Neuronal stem cell (in vitro differentiated cells): Measurements from ENCODE around the gene KRTAP4-6.

Experiments used
- DNase-seq: peaks from one replicate; pipeline ENCODE4 v3.0.0-alpha.2; 2013; ENCODE audit warnings: low spot score
- H2AFZ ChIP-seq: one replicate; pipeline ENCODE4 v1.6.1; 2013; ENCODE audit warnings: mild to moderate bottlenecking, low read length, inconsistent platforms
- H2AK5ac ChIP-seq: 2 replicates; pipeline ENCODE4 v1.6.1; 2013; ENCODE audit warnings: low read depth, mild to moderate bottlenecking, inconsistent platforms, low read length, moderate library complexity, mixed read lengths
- H2BK120ac ChIP-seq: 2 replicates; pipeline ENCODE4 v1.6.1; 2013; ENCODE audit warnings: low read depth, mild to moderate bottlenecking, inconsistent platforms, low read length, moderate library complexity, mixed read lengths
- H2BK12ac ChIP-seq: one replicate; pipeline ENCODE4 v1.6.1; 2013; ENCODE audit warnings: low read length, inconsistent platforms
- H2BK15ac ChIP-seq: 2 replicates; pipeline ENCODE4 v1.6.1; 2013; ENCODE audit warnings: mild to moderate bottlenecking, low read length, inconsistent platforms, mixed read lengths
- H2BK5ac ChIP-seq: one replicate; pipeline ENCODE4 v1.6.1; 2013; ENCODE audit warnings: inconsistent platforms, mild to moderate bottlenecking, low read length, moderate library complexity
- H3K14ac ChIP-seq: one replicate; pipeline ENCODE4 v1.6.1; 2013; ENCODE audit warnings: low read length, inconsistent platforms
- H3K18ac ChIP-seq: 2 replicates; pipeline ENCODE4 v1.6.1; 2013; ENCODE audit warnings: low read length, inconsistent platforms
- H3K23ac ChIP-seq: 2 replicates; pipeline ENCODE4 v1.6.1; 2013; ENCODE audit warnings: low read depth, mild to moderate bottlenecking, mixed read lengths, low read length, inconsistent platforms; ENCODE audit not compliant: poor library complexity
- H3K27ac ChIP-seq: replicated peaks from 3 replicates; pipeline ENCODE4 v1.5.1; 2013; ENCODE audit warnings: low read length, inconsistent platforms
- H3K27me3 ChIP-seq, 3 experiments: 2 replicates each; pipeline ENCODE4 v1.6.1; 2013; ENCODE audit warnings: low read length in 3 of 3, mild to moderate bottlenecking in 2 of 3, inconsistent platforms in 1 of 3, low read depth in 1 of 3, mixed read lengths in 1 of 3, moderate library complexity in 1 of 3; ENCODE audit not compliant: control insufficient read depth in 3 of 3, insufficient read depth in 3 of 3
- H3K36me3 ChIP-seq, 2 donors: replicated peaks in 1 of 2; 2 replicates each; pipeline ENCODE4 v1.6.1; 2013; ENCODE audit warnings: low read length in 2 of 2; ENCODE audit not compliant: control insufficient read depth in 2 of 2, insufficient read depth in 2 of 2
- H3K4ac ChIP-seq: 2 replicates; pipeline ENCODE4 v1.6.1; 2013; ENCODE audit warnings: inconsistent platforms, mild to moderate bottlenecking, low read length, moderate library complexity
- H3K4me1 ChIP-seq, 2 donors: 1 replicate in 1 of 2; 2 replicates in 1 of 2; pipeline ENCODE4 v1.6.1; 2013; ENCODE audit warnings: low read length in 2 of 2, low read depth in 1 of 2; ENCODE audit not compliant: control insufficient read depth in 2 of 2, insufficient read depth in 1 of 2
- H3K4me2 ChIP-seq: one replicate; pipeline ENCODE4 v1.6.1; 2013; ENCODE audit warnings: mild to moderate bottlenecking, low read length, inconsistent platforms; ENCODE audit not compliant: insufficient read depth, poor library complexity, severe bottlenecking
- H3K4me3 ChIP-seq, 2 donors: 2 replicates each; pipeline ENCODE4 v1.5.1; 2013; ENCODE audit warnings: low read length in 2 of 2, mild to moderate bottlenecking in 2 of 2, inconsistent platforms in 1 of 2, moderate library complexity in 1 of 2
- H3K79me1 ChIP-seq: one replicate; pipeline ENCODE4 v1.6.1; 2013; ENCODE audit warnings: low read depth, mild to moderate bottlenecking, inconsistent platforms, low read length, moderate library complexity
- H3K9ac ChIP-seq: one replicate; pipeline ENCODE4 v1.6.1; 2013; ENCODE audit warnings: mild to moderate bottlenecking, low read depth, low read length, inconsistent platforms; ENCODE audit not compliant: poor library complexity
- H3K9me3 ChIP-seq, 2 donors: replicated peaks in 1 of 2; 2 replicates each; pipeline versions ENCODE3 to v1.6.1; 2013; ENCODE audit warnings: low read length in 2 of 2, mild to moderate bottlenecking in 2 of 2, inconsistent platforms in 1 of 2, low read depth in 1 of 2, mixed read lengths in 1 of 2, moderate library complexity in 1 of 2; ENCODE audit not compliant: control insufficient read depth in 2 of 2, insufficient read depth in 1 of 2
- H4K8ac ChIP-seq: one replicate; pipeline ENCODE4 v1.6.1; 2013; ENCODE audit warnings: low read depth, mild to moderate bottlenecking, inconsistent platforms, low read length, moderate library complexity
- H4K91ac ChIP-seq: one replicate; pipeline ENCODE4 v1.6.1; 2013; ENCODE audit warnings: low read length, low read depth, mild to moderate bottlenecking, inconsistent platforms; ENCODE audit not compliant: poor library complexity
- WGBS, 2 donors: extraction: QIAGEN DNeasy Blood & Tissue Kit; methylation state at CpG; one replicate each; pipeline ENCODE4 v1.1.7; 2013; ENCODE audit warnings: missing lambda C conversion rate in 2 of 2, mixed read lengths in 1 of 2; ENCODE audit not compliant: insufficient read length in 2 of 2, insufficient replicate concordance in 1 of 2; ENCODE audit errors: extremely low coverage in 2 of 2; 5-methylcytosine and 5-hydroxymethylcytosine counted together

KRTAP4-6 gene

GRCh38 chr17:41176744-41177387 is 36.5 kb upstream of the KRTAP4-6 start:
- Histone ChIP-seq H3K9me3 (no peaks in the 10 kb centered on the region), H3K4me3 (no peak overlapping the region), H2BK5ac (no peak overlapping the region), H3K4me1 (no peaks in the 10 kb centered on the region), H2BK15ac (no peak overlapping the region), H2AFZ (no peak overlapping the region), H2AK5ac (no peak overlapping the region), H3K4ac (no peak overlapping the region), H3K23ac (no peak overlapping the region), H3K27ac (no peak overlapping the region), H2BK120ac (no peak overlapping the region), H3K27me3 (peaks cover 0 to 13% (median 0%) of the 10 kb centered on the region in 3 experiments), H3K36me3 (no peaks in the 10 kb centered on the region), H3K18ac (no peak overlapping the region), H4K91ac (no peak overlapping the region), H3K14ac (no peak overlapping the region), H3K79me1 (no peaks in the 10 kb centered on the region), H4K8ac (no peak overlapping the region), H2BK12ac (no peak overlapping the region), H3K4me2 (no peak overlapping the region), H3K9ac (no peak overlapping the region)
- no CpG with 5 or more reads among the region's 3 CpGs for WGBS, 2 donors
- DNase-seq, result no peak

- H3K23ac ChIP-seq, result no peak overlapping the region
- H4K91ac ChIP-seq, result no peak overlapping the region
- no peak overlapping the region for H2AFZ ChIP-seq
- H3K4me1 ChIP-seq, result peaks cover 0 to 3% of the 10 kb centered on the region in 2 donors
- no peaks in the 10 kb centered on the region for H3K9me3 ChIP-seq
- H3K9ac ChIP-seq, result no peak overlapping the region
- no peak overlapping the region for H2BK15ac ChIP-seq
- H3K27me3 ChIP-seq, result peaks cover 0 to 8% (median 0%) of the 10 kb centered on the region in 3 experiments
- H3K36me3 ChIP-seq, result no peaks in the 10 kb centered on the region
- no peak for DNase-seq
- H3K18ac ChIP-seq, result no peak overlapping the region
- H3K4me3 ChIP-seq, result no peak overlapping the region
- H3K79me1 ChIP-seq, result no peaks in the 10 kb centered on the region
- H2BK12ac ChIP-seq, result no peak overlapping the region
- no peak overlapping the region for H3K4ac ChIP-seq
- no peak overlapping the region for H2BK120ac ChIP-seq
- no peak overlapping the region for H3K4me2 ChIP-seq
- H3K14ac ChIP-seq, result no peak overlapping the region
- no peak overlapping the region for H2AK5ac ChIP-seq
- H2BK5ac ChIP-seq, result no peak overlapping the region
- H4K8ac ChIP-seq, result no peak overlapping the region
- WGBS, 2 donors, result no CpG with 5 or more reads among the region's 2 CpGs
- no peak overlapping the region for H3K27ac ChIP-seq
Measured at GRCh38 chr17:41171886-41172285, 31.5 kb upstream of the KRTAP4-6 start.

- no peak within 1 kb of the TSS for H3K23ac ChIP-seq
- no peak within 1 kb of the TSS for H2BK5ac ChIP-seq
- peak within 1 kb of the TSS; percentile 9 for H3K9ac ChIP-seq
- H3K79me1 ChIP-seq, result no peaks in the 10 kb centered on the region
- H2AFZ ChIP-seq, result no peak within 1 kb of the TSS
- H2AK5ac ChIP-seq, result no peak within 1 kb of the TSS
- H3K36me3 ChIP-seq, result no peaks in the 10 kb centered on the region
- no peak within 1 kb of the TSS for H2BK120ac ChIP-seq
- no peak within 1 kb of the TSS for H2BK12ac ChIP-seq
- no peaks in the 10 kb centered on the region for H3K27me3 ChIP-seq
- peak within 1 kb of the TSS; percentile 21 for H2BK15ac ChIP-seq
- H3K18ac ChIP-seq, result peak within 1 kb of the TSS; percentile 76
- no peak within 1 kb of the TSS for H3K4me3 ChIP-seq
- peak within 1 kb of the TSS; percentile 14 for H3K14ac ChIP-seq
- H3K9me3 ChIP-seq, result no peaks in the 10 kb centered on the region
- H3K4me2 ChIP-seq, result no peak within 1 kb of the TSS
- H3K27ac ChIP-seq, result no peak within 1 kb of the TSS
- DNase-seq, result no peak
- H3K4me1 ChIP-seq, result peaks cover 0 to 3% of the 10 kb centered on the region in 2 donors
- H4K91ac ChIP-seq, result no peak within 1 kb of the TSS
- WGBS, 2 donors, result no CpG with 5 or more reads among the region's 1 CpG
- no peak within 1 kb of the TSS for H4K8ac ChIP-seq
- no peak within 1 kb of the TSS for H3K4ac ChIP-seq
Measured at GRCh38 chr17:41168121-41168520, 27.8 kb upstream of the KRTAP4-6 start, which contains the start of gene KRTAP4-3. KRTAP4-3 (minus strand) TSS chr17:41168221; CDS start chr17:41168172, 49 bp downstream.

- no peak overlapping the region for H3K4me2 ChIP-seq
- H3K27ac ChIP-seq, result no peak overlapping the region
- H3K18ac ChIP-seq, result peak overlapping the region; percentile 76
- no peak overlapping the region for H2BK5ac ChIP-seq
- no peaks in the 10 kb centered on the region for H3K9me3 ChIP-seq
- no peaks in the 10 kb centered on the region for H3K36me3 ChIP-seq
- H2AFZ ChIP-seq, result no peak overlapping the region
- H3K27me3 ChIP-seq, result no peaks in the 10 kb centered on the region
- peak overlapping the region; percentile 14 for H3K14ac ChIP-seq
- no CpG with 5 or more reads among the region's 7 CpGs for WGBS, 2 donors
- H3K4me3 ChIP-seq, result no peak overlapping the region
- no peaks in the 10 kb centered on the region for H3K79me1 ChIP-seq
- H4K8ac ChIP-seq, result no peak overlapping the region
- no peak overlapping the region for H2BK120ac ChIP-seq
- H4K91ac ChIP-seq, result no peak overlapping the region
- H3K23ac ChIP-seq, result no peak overlapping the region
- peak overlapping the region; percentile 9 for H3K9ac ChIP-seq
- H2BK12ac ChIP-seq, result no peak overlapping the region
- no peak overlapping the region for H3K4ac ChIP-seq
- H3K4me1 ChIP-seq, result peaks cover 0 to 3% of the 10 kb centered on the region in 2 donors
- no peak overlapping the region for H2AK5ac ChIP-seq
- no peak for DNase-seq
- H2BK15ac ChIP-seq, result peak overlapping the region; percentile 21
Measured at GRCh38 chr17:41167561-41167960, 27.2 kb upstream of the KRTAP4-6 start.
